H9 (cell line): Measurements from ENCODE around the gene NCAPG. TPM values are rescaled to one million over a fixed set of nuclear protein-coding genes. Genes with fewer than 3 reads are reported as not detected.

ENCODE experiments used
- DNase-seq: peaks from one replicate; pipeline ENCODE4 v3.0.0-alpha.2; 2017
- H2AFZ ChIP-seq: one replicate; pipeline ENCODE4 v1.6.1; 2013; ENCODE audit warnings: mild to moderate bottlenecking, low read length, control low read depth, moderate library complexity
- H2AK5ac ChIP-seq: 2 replicates; pipeline ENCODE4 v1.6.1; 2013; ENCODE audit warnings: low read length, control low read depth, mixed read lengths; ENCODE audit not compliant: insufficient read length
- H2BK120ac ChIP-seq: one replicate; pipeline ENCODE4 v1.6.1; 2013; ENCODE audit warnings: low read depth, mild to moderate bottlenecking, low read length, control low read depth, inconsistent platforms; ENCODE audit not compliant: poor library complexity, severe bottlenecking
- H2BK12ac ChIP-seq: 2 replicates; pipeline ENCODE4 v1.6.1; 2013; ENCODE audit warnings: low read length, control low read depth, mixed read lengths, low read depth; ENCODE audit not compliant: insufficient read length
- H2BK15ac ChIP-seq: 2 replicates; pipeline ENCODE4 v1.6.1; 2013; ENCODE audit warnings: low read depth, low read length, control low read depth
- H2BK20ac ChIP-seq: one replicate; pipeline ENCODE4 v1.6.1; 2013; ENCODE audit warnings: low read depth, mild to moderate bottlenecking, low read length, control low read depth, inconsistent platforms; ENCODE audit not compliant: poor library complexity, severe bottlenecking
- H2BK5ac ChIP-seq: 2 replicates; pipeline ENCODE4 v1.6.1; 2013; ENCODE audit warnings: low read length, control low read depth, mixed read lengths; ENCODE audit not compliant: insufficient read length
- H3K14ac ChIP-seq: 2 replicates; pipeline ENCODE4 v1.6.1; 2013; ENCODE audit warnings: low read length, control low read depth; ENCODE audit not compliant: insufficient read depth
- H3K18ac ChIP-seq: 2 replicates; pipeline ENCODE4 v1.6.1; 2013; ENCODE audit warnings: low read depth, mild to moderate bottlenecking, mixed read lengths, low read length, control low read depth; ENCODE audit not compliant: insufficient read length
- H3K23ac ChIP-seq: 2 replicates; pipeline ENCODE4 v1.6.1; 2013; ENCODE audit warnings: low read length, control low read depth, mixed read lengths, low read depth; ENCODE audit not compliant: insufficient read length
- H3K23me2 ChIP-seq: 2 replicates; pipeline ENCODE4 v1.6.1; 2013; ENCODE audit warnings: low read depth, mild to moderate bottlenecking, mixed read lengths, low read length, control low read depth; ENCODE audit not compliant: insufficient read length, poor library complexity, severe bottlenecking
- H3K27ac ChIP-seq: 2 replicates; pipeline ENCODE4 v1.5.1; 2013; ENCODE audit warnings: low read length, control low read depth, mixed read lengths, low read depth; ENCODE audit not compliant: insufficient read length
- H3K27me3 ChIP-seq: 2 replicates; pipeline ENCODE4 v1.6.1; 2013; ENCODE audit warnings: low read length, control low read depth, inconsistent platforms; ENCODE audit not compliant: insufficient read depth
- H3K4ac ChIP-seq: 2 replicates; pipeline ENCODE4 v1.6.1; 2013; ENCODE audit warnings: low read depth, mild to moderate bottlenecking, control low read depth, inconsistent platforms, low read length, moderate library complexity
- H3K4me1 ChIP-seq: 2 replicates; pipeline ENCODE4 v1.6.1; 2013; ENCODE audit warnings: low read length, control low read depth, inconsistent platforms; ENCODE audit not compliant: insufficient read depth
- H3K4me2 ChIP-seq: 2 replicates; pipeline ENCODE4 v1.6.1; 2013; ENCODE audit warnings: low read length, control low read depth, mixed read lengths; ENCODE audit not compliant: insufficient read length, insufficient read depth
- H3K56ac ChIP-seq: 2 replicates; pipeline ENCODE4 v1.6.1; 2013; ENCODE audit warnings: low read depth, mild to moderate bottlenecking, mixed read lengths, low read length, control low read depth; ENCODE audit not compliant: insufficient read length
- H3K79me1 ChIP-seq: 2 replicates; pipeline ENCODE4 v1.6.1; 2013; ENCODE audit warnings: low read depth, mild to moderate bottlenecking, moderate library complexity, low read length, control low read depth, inconsistent platforms; ENCODE audit not compliant: insufficient read depth, poor library complexity, severe bottlenecking
- H3K79me2 ChIP-seq: 2 replicates; pipeline ENCODE4 v1.6.1; 2013; ENCODE audit warnings: low read length, control low read depth, inconsistent platforms; ENCODE audit not compliant: insufficient read depth
- H3K9ac ChIP-seq: 2 replicates; pipeline ENCODE4 v1.6.1; 2013; ENCODE audit warnings: low read length, control low read depth, mixed read lengths; ENCODE audit not compliant: insufficient read length; ENCODE audit errors: extremely low read depth
- H3K9me3 ChIP-seq: one replicate; pipeline ENCODE4 v1.6.1; 2013; ENCODE audit warnings: low read depth, low read length, inconsistent platforms; ENCODE audit not compliant: control insufficient read depth
- H3T11ph ChIP-seq: one replicate; pipeline ENCODE4 v1.6.1; 2013; ENCODE audit warnings: mild to moderate bottlenecking, low read length, control low read depth, inconsistent platforms
- H4K20me1 ChIP-seq: one replicate; pipeline ENCODE4 v1.6.1; 2013; ENCODE audit not compliant: control insufficient read depth, insufficient read length, insufficient read depth
- H4K5ac ChIP-seq: 2 replicates; pipeline ENCODE4 v1.6.1; 2013; ENCODE audit warnings: low read depth, mild to moderate bottlenecking, mixed read lengths, low read length, control low read depth; ENCODE audit not compliant: insufficient read length
- H4K8ac ChIP-seq: replicated peaks from 2 replicates; pipeline ENCODE4 v1.6.1; 2013; ENCODE audit warnings: low read length, control low read depth, mixed read lengths, low read depth; ENCODE audit not compliant: insufficient read length
- H4K91ac ChIP-seq: 2 replicates; pipeline ENCODE4 v1.6.1; 2013; ENCODE audit warnings: low read depth, mild to moderate bottlenecking, moderate library complexity, mixed read lengths, low read length, control low read depth; ENCODE audit not compliant: insufficient read length
- H3K27ac Mint-ChIP-seq, 3 experiments: 2 replicates in 2 of 3; 3 replicates in 1 of 3; pipeline ENCODE4 v1.8.0; 2020 to 2021; ENCODE audit warnings: mixed read lengths in 3 of 3, mild to moderate bottlenecking in 1 of 3, moderate library complexity in 1 of 3
- H3K27me3 Mint-ChIP-seq: 2 replicates; pipeline ENCODE4 v1.8.0; 2021; ENCODE audit warnings: low read depth, mild to moderate bottlenecking, moderate library complexity, mixed read lengths
- H3K36me3 Mint-ChIP-seq, 3 experiments: 2 replicates in 2 of 3; 3 replicates in 1 of 3; pipeline ENCODE4 v1.8.0; 2020 to 2021; ENCODE audit warnings: low read depth in 3 of 3, mixed read lengths in 3 of 3; ENCODE audit not compliant: insufficient read depth in 1 of 3
- H3K4me1 Mint-ChIP-seq, 2 experiments: 2 replicates each; pipeline ENCODE4 v1.8.0; 2020; ENCODE audit warnings: mixed read lengths in 2 of 2
- H3K4me3 Mint-ChIP-seq, 2 experiments: 2 replicates in 1 of 2; 3 replicates in 1 of 2; pipeline ENCODE4 v1.8.0; 2020 to 2021; ENCODE audit warnings: mild to moderate bottlenecking in 2 of 2, mixed read lengths in 2 of 2, moderate library complexity in 1 of 2
- H3K9me3 Mint-ChIP-seq, 2 experiments: 2 replicates in 1 of 2; 3 replicates in 1 of 2; pipeline ENCODE4 v1.8.0; 2020; ENCODE audit warnings: mild to moderate bottlenecking in 2 of 2, mixed read lengths in 2 of 2, moderate library complexity in 1 of 2
- CTCF ChIP-seq: fragments of 200-600 bp; sonication (generic); conservative IDR thresholded peaks from 3 replicates; pipeline ENCODE4 v1.8.0; 2021; ENCODE audit warnings: antibody characterized with exemption, mild to moderate bottlenecking
- WGBS: extraction: QIAGEN DNeasy Blood & Tissue Kit; methylation state at CpG from one replicate; pipeline ENCODE4 v1.1.7; 2013; ENCODE audit warnings: missing lambda C conversion rate, low lambda C conversion rate, mixed read lengths; ENCODE audit not compliant: insufficient read length; ENCODE audit errors: extremely low coverage; 5-methylcytosine and 5-hydroxymethylcytosine counted together
- total RNA-seq: library from RNA; stranded (reverse); gene quantifications from 2 replicates; pipeline ENCODE4 v1.2.1, GENCODE V29; 2021

The NCAPG gene
- total RNA-seq, 1 experiment from 2014 or later = 48.8 TPM

- peak overlapping the region; percentile 99 for H3K9ac ChIP-seq
- no peak overlapping the region for H3K18ac ChIP-seq
- no peak overlapping the region for H4K5ac ChIP-seq
- no peak overlapping the region for H3K27ac ChIP-seq
- Mint-ChIP-seq H3K27ac (peak overlapping the region; percentile 42 to 99 (median 99); a peak in 5 of 7 replicates), H3K4me1 (peaks cover 35 to 39% of the 10 kb centered on the region in 2 experiments), H3K9me3 (peaks cover 0 to 6% of the 10 kb centered on the region in 2 experiments; a peak in 1 of 5 replicates), H3K4me3 (peak overlapping the region; percentile 98 to 100), H3K27me3 (no peaks in the 10 kb centered on the region), H3K36me3 (peaks cover 20 to 61% (median 25%) of the 10 kb centered on the region in 3 experiments; a peak in 6 of 7 replicates)
- H2BK12ac ChIP-seq = no peak overlapping the region
- no peak overlapping the region for H2BK20ac ChIP-seq
- H4K20me1 ChIP-seq = no peaks in the 10 kb centered on the region
- H3K27me3 ChIP-seq = no peaks in the 10 kb centered on the region
- H3K4ac ChIP-seq = no peak overlapping the region
- no peak overlapping the region for H2AFZ ChIP-seq
- H4K8ac ChIP-seq = no peak overlapping the region
- peaks cover 5% of the 10 kb centered on the region for H3K79me1 ChIP-seq
- WGBS = no CpG with 5 or more reads among the region's 7 CpGs
- no peak overlapping the region for H2BK15ac ChIP-seq
- no peaks in the 10 kb centered on the region for H3K9me3 ChIP-seq
- H3T11ph ChIP-seq = no peak overlapping the region
- DNase-seq = no peak
- peaks cover 38% of the 10 kb centered on the region; the same call in 1 of the 2 replicates for H3K79me2 ChIP-seq
- H3K23me2 ChIP-seq = peaks cover 3% of the 10 kb centered on the region
- H2BK120ac ChIP-seq = no peak overlapping the region
- no peak overlapping the region for H2AK5ac ChIP-seq
- H2BK5ac ChIP-seq = no peak overlapping the region
- no peak overlapping the region for H3K23ac ChIP-seq
- no peak overlapping the region for H3K56ac ChIP-seq
- H4K91ac ChIP-seq = no peak overlapping the region
- no peak for TF ChIP-seq CTCF
- peak overlapping the region; percentile 98 for H3K4me2 ChIP-seq
- H3K14ac ChIP-seq = no peak overlapping the region
- H3K4me1 ChIP-seq = peaks cover 2% of the 10 kb centered on the region; the same call in 1 of the 2 replicates
Observed at GRCh38 chr4:17809667-17810066, 1.1 kb upstream of the NCAPG start.
